ENCODE measurements around the gene DZIP1L. TPM values are rescaled to one million over a fixed set of nuclear protein-coding genes. Genes with fewer than 3 reads are reported as not detected.
"Not testable (repeated sequence)": the region's sequence is repeated elsewhere in the genome, so short reads cannot be mapped to it uniquely, and the experiment has no call there.

DZIP1L gene
- total RNA-seq, 1 experiment from 2014 or later: 6.2 TPM

- peak overlapping the region; percentile 35 for H3K27ac Mint-ChIP-seq (ENCODE audit: low read depth, unreplicated experiment)
- peaks cover 15% of the 10 kb centered on the region for H3K4me1 Mint-ChIP-seq (ENCODE audit: insufficient read depth, unreplicated experiment)
- H3K9me3 Mint-ChIP-seq (ENCODE audit: unreplicated experiment): peaks cover 8% of the 10 kb centered on the region
- no peaks in the 10 kb centered on the region for H3K27me3 Mint-ChIP-seq (ENCODE audit: insufficient read depth, unreplicated experiment)
- H3K36me3 Mint-ChIP-seq (ENCODE audit: insufficient read depth, unreplicated experiment): peaks cover 19% of the 10 kb centered on the region
- CTCF ChIA-PET: interaction anchor here (1.0 to 3.9 kb wide), 3 partner anchors 20 to 30 kb away, joined by 4 to 22 read pairs (median 7); no protein-coding TSS in a partner anchor
- no peak overlapping the region for H3K4me3 Mint-ChIP-seq (ENCODE audit: unreplicated experiment)
- no TSS peak for BruUV-seq (replicated peaks)
- peak; percentile 60 for DNase-seq (ENCODE audit: unreplicated experiment)
- intact Hi-C loops (cut with micrococcal nuclease): no loop called here
- POLR2A ChIA-PET: interaction anchor here (1.6 to 2.2 kb wide), 3 partner anchors 9 to 27 kb away, joined by 6 to 19 read pairs (median 7); partner anchors contain the start of gene DZIP1L
- TF ChIP-seq CTCF (IDR thresholded peaks at IDR 0.05; ENCODE audit: unreplicated experiment): no peak
Measured at GRCh38 chr3:138089091-138089490, 26.3 kb downstream of the DZIP1L start.

DNA sequence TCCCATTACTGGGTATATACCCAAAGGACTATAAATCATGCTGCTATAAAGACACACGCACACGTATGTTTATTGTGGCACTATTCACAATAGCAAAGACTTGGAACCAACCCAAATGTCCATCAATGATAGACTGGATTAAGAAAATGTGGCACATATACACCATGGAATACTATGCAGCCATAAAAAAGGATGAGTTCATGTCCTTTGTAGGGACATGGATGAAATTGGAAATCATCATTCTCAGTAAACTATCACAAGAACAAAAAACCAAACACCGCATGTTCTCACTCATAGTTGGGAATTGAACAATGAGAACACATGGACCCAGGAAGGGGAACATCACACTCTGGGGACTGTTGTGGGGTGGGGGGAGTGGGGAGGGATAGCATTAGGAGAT lies 29.7 kb downstream of the DZIP1L start:
- H3K4me3 Mint-ChIP-seq (ENCODE audit: unreplicated experiment); DNase-seq (ENCODE audit: unreplicated experiment); intact Hi-C loops (cut with micrococcal nuclease); H3K27ac Mint-ChIP-seq (ENCODE audit: low read depth, unreplicated experiment); H3K27me3 Mint-ChIP-seq (ENCODE audit: insufficient read depth, unreplicated experiment); BruUV-seq (replicated peaks); POLR2A ChIA-PET; H3K9me3 Mint-ChIP-seq (ENCODE audit: unreplicated experiment): not testable (repeated sequence)
- CTCF ChIA-PET: interaction anchor here (0.9 to 3.9 kb wide), 3 partner anchors 28 to 33 kb away, joined by 4 to 22 read pairs (median 4); partner anchors contain the start of gene DZIP1L
- Mint-ChIP-seq H3K4me1 (ENCODE audit: insufficient read depth, unreplicated experiment) (peaks cover 41% of the 10 kb centered on the region), H3K36me3 (ENCODE audit: insufficient read depth, unreplicated experiment) (peaks cover 19% of the 10 kb centered on the region)

DNA sequence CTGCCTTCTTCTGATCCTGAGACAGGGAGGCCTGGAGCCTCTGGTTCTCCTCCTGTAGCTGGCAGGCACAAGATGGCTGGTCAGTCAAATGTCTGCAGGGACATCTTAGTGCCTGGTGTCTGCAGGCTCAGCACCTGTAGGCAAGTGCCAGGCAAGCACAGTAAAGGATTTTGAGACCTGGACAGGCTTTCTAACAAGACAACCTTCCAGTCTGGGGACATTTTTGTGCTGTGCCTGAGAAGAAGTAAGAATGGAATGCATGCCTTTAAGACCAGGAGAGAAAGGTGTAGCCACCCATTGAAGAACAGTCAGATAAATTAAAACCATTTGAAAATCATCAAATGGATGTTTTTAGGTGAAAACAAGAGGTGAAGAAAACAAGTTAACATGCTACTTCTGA lies 31.2 kb downstream of the DZIP1L start:
- no peaks in the 10 kb centered on the region for H3K9me3 Mint-ChIP-seq (ENCODE audit: unreplicated experiment)
- CTCF ChIA-PET: interaction anchor here (1.2 to 22.2 kb wide), 2 partner anchors 33 to 96 kb away, joined by 3 to 743 read pairs; partner anchors contain the start of gene DZIP1L
- TF ChIP-seq CTCF (IDR thresholded peaks at IDR 0.05; ENCODE audit: unreplicated experiment): no peak
- peaks cover 38% of the 10 kb centered on the region for H3K4me1 Mint-ChIP-seq (ENCODE audit: insufficient read depth, unreplicated experiment)
- H3K27me3 Mint-ChIP-seq (ENCODE audit: insufficient read depth, unreplicated experiment): no peaks in the 10 kb centered on the region
- H3K4me3 Mint-ChIP-seq (ENCODE audit: unreplicated experiment): no peak overlapping the region
- POLR2A ChIA-PET: interaction anchor here (5.1 kb wide), 1 partner anchor 28 kb away, joined by 39 read pairs; no protein-coding TSS in a partner anchor
- no TSS peak for BruUV-seq (replicated peaks)
- H3K36me3 Mint-ChIP-seq (ENCODE audit: insufficient read depth, unreplicated experiment): peaks cover 19% of the 10 kb centered on the region
- intact Hi-C loops (cut with micrococcal nuclease): no loop called here
- no peak for DNase-seq (ENCODE audit: unreplicated experiment)
- H3K27ac Mint-ChIP-seq (ENCODE audit: low read depth, unreplicated experiment): no peak overlapping the region

DNA sequence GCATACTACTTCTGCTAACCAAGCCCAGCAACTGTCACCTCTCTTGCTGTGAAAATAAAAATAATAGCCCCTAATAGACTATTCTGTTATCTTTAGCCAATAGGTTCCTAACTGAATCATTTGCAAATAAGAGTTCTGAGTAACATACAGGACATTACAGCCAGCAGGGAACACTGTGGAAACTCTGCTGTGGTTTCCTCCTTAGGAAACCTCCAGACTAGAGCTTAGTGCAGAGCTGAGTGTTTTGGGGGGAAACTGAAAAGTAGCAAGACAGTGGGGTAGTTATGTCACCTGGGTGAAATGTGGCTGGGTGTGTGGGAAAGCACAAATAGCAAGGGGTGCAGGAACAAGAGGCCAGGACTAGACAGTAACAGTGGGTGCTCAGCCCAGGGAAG lies 32.4 kb downstream of the DZIP1L start:
- Mint-ChIP-seq H3K27me3 (ENCODE audit: insufficient read depth, unreplicated experiment) (no peaks in the 10 kb centered on the region), H3K4me1 (ENCODE audit: insufficient read depth, unreplicated experiment) (peaks cover 44% of the 10 kb centered on the region), H3K36me3 (ENCODE audit: insufficient read depth, unreplicated experiment) (peaks cover 19% of the 10 kb centered on the region), H3K9me3 (ENCODE audit: unreplicated experiment) (no peaks in the 10 kb centered on the region), H3K4me3 (ENCODE audit: unreplicated experiment) (peak overlapping the region; percentile 63), H3K27ac (ENCODE audit: low read depth, unreplicated experiment) (peak overlapping the region; percentile 90)
- no peak for DNase-seq (ENCODE audit: unreplicated experiment)
- BruUV-seq (replicated peaks): no TSS peak
- POLR2A ChIA-PET: interaction anchor here (0.9 to 5.1 kb wide), 7 partner anchors 10 to 91 kb away, joined by 3 to 39 read pairs (median 4); partner anchors contain the start of gene DZIP1L
- no peak for TF ChIP-seq CTCF (IDR thresholded peaks at IDR 0.05; ENCODE audit: unreplicated experiment)
- CTCF ChIA-PET: interaction anchor here (0.6 to 22.2 kb wide), 11 partner anchors 9 to 1335 kb away, joined by 3 to 743 read pairs (median 4); partner anchors contain the start of gene DZIP1L
- intact Hi-C loops (cut with micrococcal nuclease): no loop called here

Measured in MCF 10A (cell line).